Common myeloid progenitor, CD34-positive (primary cell): ENCODE measurements around the gene SCUBE1.

Experiments used
- CTCF ChIA-PET: fragments of 350-600 bp; sonication (Branson Sonifier 250); formaldehyde crosslinking; loops from one replicate; lab custom pipeline; 2021; ENCODE audit warnings: antibody characterized with exemption; lab: Charles Lee
- POLR2A ChIA-PET: fragments of 350-600 bp; sonication (Branson Sonifier 250); formaldehyde crosslinking; loops from one replicate; lab custom pipeline; 2021; ENCODE audit warnings: antibody characterized with exemption; lab: Charles Lee
- DNase-seq, 3 donors: peaks; one replicate each; pipeline versions ENCODE4 v3.0.0 to v3.0.0-alpha.2; 2013
- H3K27ac ChIP-seq, 2 experiments: 1 replicate in 1 of 2; 2 replicates in 1 of 2; pipeline ENCODE4 v1.7.0; 2013; ENCODE audit warnings: inconsistent platforms in 2 of 2, low read length in 2 of 2, mild to moderate bottlenecking in 2 of 2, low read depth in 1 of 2, moderate library complexity in 1 of 2; ENCODE audit not compliant: severe bottlenecking in 2 of 2, insufficient read depth in 1 of 2, poor library complexity in 1 of 2
- H3K27me3 ChIP-seq, 5 experiments: replicated peaks in 2 of 5; 1 replicate in 3 of 5; 2 replicates in 2 of 5; pipeline versions ENCODE4 v1.6.1 to v1.7.0; 2013; ENCODE audit warnings: low read length in 4 of 5, mild to moderate bottlenecking in 2 of 5, moderate library complexity in 2 of 5, inconsistent platforms in 1 of 5; ENCODE audit not compliant: insufficient read depth in 5 of 5, control insufficient read depth in 4 of 5
- H3K36me3 ChIP-seq, 4 experiments: 1 replicate in 2 of 4; 2 replicates in 2 of 4; pipeline versions ENCODE4 v1.6.1 to v1.7.0; 2013; ENCODE audit warnings: low read length in 3 of 4, control low read depth in 1 of 4, mild to moderate bottlenecking in 1 of 4; ENCODE audit not compliant: control insufficient read depth in 4 of 4, insufficient read depth in 4 of 4
- H3K4me1 ChIP-seq, 4 experiments: 1 replicate in 3 of 4; 2 replicates in 1 of 4; pipeline versions ENCODE4 v1.6.1 to v1.7.1; 2013; ENCODE audit warnings: low read length in 3 of 4, mild to moderate bottlenecking in 3 of 4, control low read depth in 1 of 4, inconsistent platforms in 1 of 4, moderate library complexity in 1 of 4; ENCODE audit not compliant: control insufficient read depth in 4 of 4, insufficient read depth in 4 of 4; ENCODE audit errors: control extremely low read depth in 1 of 4
- H3K4me3 ChIP-seq, 7 experiments: 1 replicate in 4 of 7; 2 replicates in 3 of 7; pipeline versions ENCODE4 v1.5.1 to v1.7.0; 2013; ENCODE audit warnings: mild to moderate bottlenecking in 7 of 7, low read length in 6 of 7, moderate library complexity in 6 of 7, inconsistent platforms in 2 of 7, low read depth in 2 of 7, control low read depth in 1 of 7; ENCODE audit not compliant: insufficient read depth in 4 of 7, control insufficient read depth in 1 of 7; ENCODE audit errors: extremely low read depth in 1 of 7
- H3K9me3 ChIP-seq, 5 experiments: 1 replicate in 4 of 5; 2 replicates in 1 of 5; pipeline versions ENCODE4 v1.6.1 to v1.7.1; 2013; ENCODE audit warnings: low read length in 4 of 5, mild to moderate bottlenecking in 2 of 5, inconsistent platforms in 1 of 5, low read depth in 1 of 5, moderate library complexity in 1 of 5; ENCODE audit not compliant: control insufficient read depth in 4 of 5, insufficient read depth in 2 of 5; ENCODE audit errors: control extremely low read depth in 1 of 5
- WGBS: methylation state at CpG from one replicate; pipeline ENCODE4 v1.1.5; 2013; ENCODE audit not compliant: insufficient coverage; 5-methylcytosine and 5-hydroxymethylcytosine counted together

Gene SCUBE1

GRCh38 chr22:43171019-43171491 lies 172.1 kb downstream of the SCUBE1 start:
- ChIA-PET POLR2A (no interaction called here), CTCF (no interaction called here)
- no peaks in the 10 kb centered on the region for H3K27me3 ChIP-seq
- no peaks in the 10 kb centered on the region for H3K9me3 ChIP-seq
- H3K4me1 ChIP-seq, result peaks cover 0 to 14% (median 12%) of the 10 kb centered on the region in 4 experiments
- 83% methylated on average over 11 of the region's 14 CpGs for WGBS
- H3K36me3 ChIP-seq, result peaks cover 7 to 91% (median 64%) of the 10 kb centered on the region in 4 experiments
- H3K27ac ChIP-seq, result no peak overlapping the region
- no peak for DNase-seq
- no peak overlapping the region for H3K4me3 ChIP-seq

DNA sequence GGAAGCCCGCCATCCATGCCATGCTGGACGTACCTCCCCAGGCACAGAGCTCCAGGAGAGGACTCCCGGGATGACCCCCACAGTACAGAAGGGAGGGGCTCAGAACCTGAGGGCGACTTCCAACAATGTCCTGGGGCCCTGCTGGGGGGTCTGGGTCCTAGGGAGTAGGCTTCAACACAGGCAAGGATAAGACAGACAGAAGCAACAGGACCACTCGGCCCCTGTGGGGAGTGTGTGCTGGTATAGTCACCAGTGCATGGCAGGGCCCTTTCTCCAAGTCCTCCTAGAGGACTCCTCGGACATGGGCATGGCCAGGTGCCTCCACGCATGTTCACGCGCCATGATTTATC lies 173.1 kb downstream of the SCUBE1 start:
- Histone ChIP-seq H3K9me3 (no peaks in the 10 kb centered on the region), H3K4me3 (no peak overlapping the region), H3K27me3 (no peaks in the 10 kb centered on the region), H3K27ac (no peak overlapping the region), H3K4me1 (peaks cover 0 to 14% (median 13%) of the 10 kb centered on the region in 4 experiments), H3K36me3 (peaks cover 7 to 83% (median 58%) of the 10 kb centered on the region in 4 experiments)
- ChIA-PET CTCF (no interaction called here), POLR2A (no interaction called here)
- over 99% methylated on average over 9 of the region's 9 CpGs for WGBS
- DNase-seq, result no peak

DNA sequence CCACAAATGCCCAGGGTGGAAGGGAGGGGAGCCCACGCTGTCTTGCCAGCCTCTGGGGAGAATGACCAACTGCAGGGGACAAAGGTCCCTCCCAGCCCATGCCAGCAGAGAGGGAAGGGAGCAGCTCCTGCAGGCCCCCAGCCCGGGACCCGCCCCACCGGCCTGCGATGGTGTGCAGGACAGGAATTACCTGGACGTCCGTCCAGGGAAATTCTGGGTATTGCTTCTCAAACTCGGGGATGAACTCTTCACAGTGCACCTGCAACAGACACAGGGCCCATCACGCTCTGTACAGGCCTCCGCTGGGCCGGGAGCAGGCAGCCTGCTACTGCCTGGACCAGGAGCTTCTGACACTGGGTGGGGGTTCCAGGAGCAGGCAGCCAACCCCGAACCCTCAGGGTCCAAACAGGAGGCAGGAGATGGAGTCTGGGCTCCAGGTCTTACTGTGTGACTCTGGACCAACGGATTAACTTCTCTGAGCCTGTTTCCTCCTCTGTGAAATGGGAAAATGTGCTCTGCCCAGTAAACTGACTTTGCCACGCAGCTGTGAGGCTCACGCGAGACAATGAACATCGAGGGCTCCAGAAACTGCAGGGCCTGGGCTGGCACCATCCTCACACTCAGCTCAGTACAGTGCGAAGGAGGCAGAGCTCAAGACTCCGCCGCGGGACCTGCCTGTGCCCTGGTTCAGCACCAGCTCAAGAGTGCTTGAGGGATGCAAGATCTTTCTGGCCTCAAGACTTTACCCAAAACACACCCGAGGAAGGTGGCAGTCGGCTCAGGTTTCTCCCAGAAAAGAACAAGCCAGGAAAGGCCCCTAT lies 173.7 kb downstream of the SCUBE1 start:
- Histone ChIP-seq H3K4me1 (peaks cover 0 to 18% (median 17%) of the 10 kb centered on the region in 4 experiments), H3K4me3 (no peak overlapping the region), H3K27ac (no peak overlapping the region), H3K27me3 (no peaks in the 10 kb centered on the region), H3K36me3 (peaks cover 7 to 77% (median 52%) of the 10 kb centered on the region in 4 experiments), H3K9me3 (no peaks in the 10 kb centered on the region)
- ChIA-PET POLR2A (no interaction called here), CTCF (interaction anchor here (0.7 to 1.3 kb wide), 2 partner anchors 11 to 22 kb away, joined by 3 to 4 read pairs; no protein-coding TSS in a partner anchor)
- no peak for DNase-seq
- WGBS, result 91% methylated on average over 19 of the region's 23 CpGs

DNA sequence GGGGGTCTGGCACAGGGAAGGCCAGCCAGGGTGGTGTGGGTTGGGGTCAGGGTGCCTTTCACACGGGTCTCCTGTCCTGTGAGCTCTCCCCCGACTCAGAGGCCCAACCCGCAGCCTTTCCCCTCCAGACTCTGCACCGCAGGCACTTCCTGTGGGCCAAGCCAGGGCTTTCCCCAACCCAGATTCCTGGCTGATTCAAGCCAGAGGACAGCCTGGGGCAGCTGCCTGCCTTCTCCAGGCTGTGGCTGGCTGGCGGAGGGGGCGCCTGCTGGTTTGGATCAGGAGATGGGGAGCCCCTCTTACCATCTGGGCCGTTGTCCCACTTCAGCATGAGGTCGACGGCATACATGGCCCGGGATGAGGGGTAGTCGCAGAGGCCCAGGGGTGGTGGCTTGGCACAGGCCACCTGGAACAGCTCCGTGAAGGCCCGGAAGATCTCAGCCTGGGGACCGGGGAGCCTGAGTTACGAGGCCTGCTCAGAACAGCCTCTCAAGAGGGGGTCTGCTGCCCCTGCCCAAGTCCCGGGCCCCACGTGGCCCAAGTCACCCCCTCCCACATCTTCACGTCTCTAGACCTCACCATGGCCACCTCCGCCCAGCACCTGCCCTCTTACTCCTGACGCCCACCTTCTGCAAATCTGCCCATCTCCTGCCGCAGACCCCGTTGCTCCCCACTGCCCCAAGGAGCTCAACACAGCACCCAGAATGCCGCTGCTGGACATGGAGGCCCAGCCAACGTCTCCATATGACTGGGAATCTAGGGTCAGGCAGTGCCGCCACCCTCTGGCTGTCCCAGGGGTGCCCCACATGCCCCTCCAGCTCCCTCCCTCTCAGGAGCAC lies 174.5 kb downstream of the SCUBE1 start:
- 87% methylated on average over 21 of the region's 25 CpGs for WGBS
- Histone ChIP-seq H3K9me3 (no peaks in the 10 kb centered on the region), H3K4me1 (peaks cover 0 to 27% (median 26%) of the 10 kb centered on the region in 4 experiments), H3K4me3 (no peak overlapping the region), H3K27ac (no peak overlapping the region), H3K36me3 (peaks cover 7 to 69% (median 47%) of the 10 kb centered on the region in 4 experiments), H3K27me3 (no peaks in the 10 kb centered on the region)
- POLR2A ChIA-PET, result no interaction called here
- CTCF ChIA-PET, result interaction anchor here (0.5 to 1.3 kb wide), 3 partner anchors 12 to 973 kb away, joined by 3 to 4 read pairs (median 3); no protein-coding TSS in a partner anchor
- no peak for DNase-seq

DNA sequence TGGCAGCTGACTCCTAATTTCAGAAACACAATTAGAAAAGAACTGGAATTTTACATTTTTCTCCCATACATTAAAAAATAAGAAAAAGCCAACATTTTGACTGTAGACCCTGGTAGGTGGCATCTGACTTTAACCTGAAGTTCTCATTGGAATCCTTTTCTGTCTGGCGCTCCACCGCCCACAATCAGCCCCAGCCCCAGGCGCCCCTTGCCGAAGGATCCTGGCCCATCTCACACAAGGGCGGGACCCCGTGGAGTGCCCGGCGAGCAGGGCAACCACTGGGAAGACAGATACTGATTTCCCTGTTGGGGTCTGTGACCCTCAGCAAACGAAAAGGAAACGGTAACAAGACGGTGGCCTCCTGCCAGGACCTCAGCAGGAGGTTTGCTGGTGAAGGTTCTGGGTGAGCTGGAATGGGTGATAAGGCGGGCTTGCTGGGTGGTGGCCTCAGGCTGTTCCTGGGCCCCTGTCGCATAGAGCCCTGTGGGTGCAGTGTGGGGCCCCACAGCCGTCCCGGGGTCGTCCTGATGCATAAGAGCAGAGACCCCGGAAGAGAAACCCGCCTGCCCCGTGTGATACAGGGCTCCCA lies 176.1 kb downstream of the SCUBE1 start:
- Histone ChIP-seq H3K27me3 (no peaks in the 10 kb centered on the region), H3K4me3 (no peak overlapping the region), H3K4me1 (peaks cover 0 to 35% (median 33%) of the 10 kb centered on the region in 4 experiments), H3K27ac (no peak overlapping the region), H3K9me3 (no peaks in the 10 kb centered on the region), H3K36me3 (peaks cover 5 to 64% (median 44%) of the 10 kb centered on the region in 4 experiments)
- WGBS, result 94% methylated on average over 17 of the region's 19 CpGs
- no peak for DNase-seq
- ChIA-PET CTCF (no interaction called here), POLR2A (no interaction called here)

GRCh38 chr22:43166132-43166930 lies 176.8 kb downstream of the SCUBE1 start:
- 86% methylated on average over 18 of the region's 23 CpGs for WGBS
- Histone ChIP-seq H3K4me1 (peaks cover 0 to 32% (median 30%) of the 10 kb centered on the region in 4 experiments), H3K27me3 (no peaks in the 10 kb centered on the region), H3K27ac (no peak overlapping the region), H3K9me3 (no peaks in the 10 kb centered on the region), H3K4me3 (no peak overlapping the region), H3K36me3 (peaks cover under 1 to 56% (median 36%) of the 10 kb centered on the region in 4 experiments)
- CTCF ChIA-PET, result interaction anchor here (0.6 to 1.5 kb wide), 2 partner anchors 18 to 285 kb away, joined by 3 to 6 read pairs; no protein-coding TSS in a partner anchor
- POLR2A ChIA-PET, result no interaction called here
- DNase-seq, result no peak
